Endometrial microvascular endothelial cells (primary cell): ENCODE data around the gene CAPN2. TPM values are rescaled to one million over a fixed set of nuclear protein-coding genes. Genes with fewer than 3 reads are reported as not detected.

ENCODE experiments used
- in situ Hi-C: cut with HindIII; loops from 2 replicates; pipeline ENCODE4 v1.10.0; 2017; ENCODE audit warnings: low sequenced_read_pairs, low pct_unique_long_range_greater_than_20kb; ENCODE audit errors: inconsistent ontology term
- total RNA-seq: library from RNA; depleted of rRNA; stranded (reverse); fragments of >200 nt; gene quantifications from one replicate; pipeline ENCODE4 v1.2.3, GENCODE V29; 2015; ENCODE audit errors: inconsistent ontology term

The CAPN2 gene
- total RNA-seq, 1 donor from 2014 or later: 259 TPM

- in situ Hi-C loops: no loop called here
Measured at GRCh38 chr1:223700942-223701637, 11.2 kb upstream of the CAPN2 start.

- in situ Hi-C loops: no loop called here
Measured at GRCh38 chr1:223702735-223703667, 9.3 kb upstream of the CAPN2 start.

- in situ Hi-C loops: no loop called here
Measured at GRCh38 chr1:223703668-223704013, 8.7 kb upstream of the CAPN2 start.

- in situ Hi-C loops: no loop called here
Measured at GRCh38 chr1:223704921-223705878, 7.1 kb upstream of the CAPN2 start.

GRCh38 chr1:223706077-223706973 lies 6.0 kb upstream of the CAPN2 start:
- in situ Hi-C loops: no loop called here

- in situ Hi-C loops: no loop called here
Measured at GRCh38 chr1:223707256-223708000, 4.9 kb upstream of the CAPN2 start.

GRCh38 chr1:223708001-223708359 lies 4.4 kb upstream of the CAPN2 start:
- in situ Hi-C loops: no loop called here

GRCh38 chr1:223708651-223709268 lies 3.6 kb upstream of the CAPN2 start:
- in situ Hi-C loops: no loop called here

GRCh38 chr1:223709598-223709997 lies 2.7 kb upstream of the CAPN2 start:
- in situ Hi-C loops: no loop called here

GRCh38 chr1:223710179-223711133 lies 1.9 kb upstream of the CAPN2 start:
- in situ Hi-C loops: no loop called here

GRCh38 chr1:223711173-223711572 lies 1.2 kb upstream of the CAPN2 start:
- in situ Hi-C loops: no loop called here

GRCh38 chr1:223711747-223712193 lies 569 bp upstream of the CAPN2 start:
- in situ Hi-C loops: no loop called here

- in situ Hi-C loops: no loop called here
Measured at GRCh38 chr1:223712850-223713474, 623 bp downstream of the CAPN2 start.

- in situ Hi-C loops: no loop called here
Measured at GRCh38 chr1:223713546-223714420, 1.4 kb downstream of the CAPN2 start.

GRCh38 chr1:223714421-223714724 lies 2.0 kb downstream of the CAPN2 start:
- in situ Hi-C loops: no loop called here
